ENCODE measurements around the gene PTPRN2.
"Not testable (repeated sequence)": the region's sequence is repeated elsewhere in the genome, so short reads cannot be mapped to it uniquely, and the experiment has no call there.

The PTPRN2 gene

DNA sequence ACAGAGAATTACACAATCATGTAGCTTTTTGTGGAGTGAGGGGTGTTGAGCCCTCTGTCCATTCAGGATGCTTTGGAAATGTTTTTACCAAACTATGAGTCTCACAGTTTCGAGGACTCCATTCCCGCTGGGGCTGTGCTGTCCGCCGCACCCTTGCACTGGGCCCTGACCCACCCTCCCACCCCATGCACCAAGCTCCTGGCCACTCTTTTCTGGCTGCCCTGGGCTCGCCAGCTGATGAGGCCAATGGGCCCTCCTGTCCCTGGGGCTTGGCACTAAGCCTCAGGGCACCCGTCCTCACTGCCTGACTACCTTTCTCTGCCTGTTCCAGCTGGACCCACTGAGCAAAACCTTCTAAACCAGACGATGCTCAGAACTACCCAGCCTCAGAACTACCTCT is 332.1 kb downstream of the PTPRN2 start:
- no peak for DNase-seq (ENCODE audit: low read depth, low spot score)

DNA sequence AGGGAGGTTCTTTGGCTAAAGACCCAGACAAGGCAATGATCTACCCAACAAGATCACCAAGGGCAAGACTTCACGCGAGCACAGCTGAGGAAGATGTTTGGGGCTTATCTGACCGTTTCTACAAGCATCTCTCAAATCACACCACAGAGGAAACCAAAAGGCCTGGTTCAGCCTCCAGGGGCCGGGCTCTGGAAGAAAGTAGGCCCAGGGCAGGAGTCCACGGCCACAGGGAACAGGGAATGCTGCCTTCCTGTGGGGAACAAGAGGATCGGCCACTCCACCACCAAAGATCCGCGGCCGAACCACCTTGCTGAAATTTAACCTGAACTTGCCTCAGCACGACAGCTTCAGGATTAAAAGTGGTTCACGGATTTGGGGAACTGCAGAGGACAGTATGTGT is 332.5 kb downstream of the PTPRN2 start:
- DNase-seq (ENCODE audit: low read depth, low spot score) = no peak

DNA sequence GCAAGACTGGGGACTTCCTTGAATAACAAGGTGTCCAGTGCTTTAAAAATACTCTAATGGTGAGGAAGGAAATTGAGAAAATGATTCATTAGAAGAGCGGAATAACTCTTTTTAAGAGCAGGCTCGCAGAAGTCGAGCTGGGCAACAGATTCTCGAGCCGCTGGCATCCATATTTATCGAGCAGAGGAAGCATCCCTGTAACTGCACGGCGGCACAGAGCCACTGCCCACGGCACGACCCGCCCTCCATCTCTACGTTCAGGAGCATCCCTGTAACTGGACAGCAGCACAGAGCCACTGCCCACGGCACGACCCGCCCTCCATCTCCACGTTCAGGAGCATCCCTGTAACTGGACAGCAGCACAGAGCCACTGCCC is 334.0 kb downstream of the PTPRN2 start:
- DNase-seq (ENCODE audit: low read depth, low spot score) = not testable (repeated sequence)

DNA sequence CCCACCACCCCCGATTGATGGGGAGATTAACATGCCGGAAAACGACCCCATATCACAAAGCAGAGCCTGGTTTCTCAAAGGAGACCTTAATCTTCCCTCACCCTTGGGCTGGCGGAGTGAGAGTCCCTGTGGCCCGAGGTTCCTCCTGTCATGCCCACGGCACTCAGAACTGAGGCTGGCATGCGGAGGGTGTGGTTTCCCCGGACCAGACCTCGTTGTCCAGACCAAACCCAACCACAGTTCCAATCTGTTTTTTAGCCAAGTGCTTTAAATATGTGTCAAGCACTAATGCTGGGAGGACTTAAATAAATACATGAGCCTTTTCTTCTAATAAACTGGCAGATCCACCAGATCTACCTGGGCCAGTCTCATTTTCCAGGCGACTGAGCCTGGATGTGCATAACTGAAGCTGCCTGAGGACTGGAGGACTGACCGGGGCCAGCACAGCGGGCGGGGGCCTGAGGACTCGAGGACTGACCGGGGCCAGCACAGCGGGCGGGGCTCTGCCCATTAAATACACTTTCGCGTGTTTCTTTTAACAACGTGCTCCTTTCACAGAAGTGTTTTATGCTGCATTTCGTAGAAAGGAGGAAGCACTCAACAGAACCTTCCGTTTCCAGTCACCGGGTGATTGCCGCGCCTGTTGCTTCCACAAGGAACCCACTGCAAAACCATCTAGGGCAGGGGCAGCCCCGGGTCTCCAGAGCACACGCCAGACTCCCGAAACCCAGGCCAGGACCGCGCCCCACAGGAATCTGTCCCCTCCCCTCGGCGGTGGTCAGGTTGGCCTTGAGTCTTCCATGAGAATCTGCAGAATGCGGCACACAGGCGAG is 334.6 kb downstream of the PTPRN2 start:
- no peak for DNase-seq (ENCODE audit: low read depth, low spot score)

DNA sequence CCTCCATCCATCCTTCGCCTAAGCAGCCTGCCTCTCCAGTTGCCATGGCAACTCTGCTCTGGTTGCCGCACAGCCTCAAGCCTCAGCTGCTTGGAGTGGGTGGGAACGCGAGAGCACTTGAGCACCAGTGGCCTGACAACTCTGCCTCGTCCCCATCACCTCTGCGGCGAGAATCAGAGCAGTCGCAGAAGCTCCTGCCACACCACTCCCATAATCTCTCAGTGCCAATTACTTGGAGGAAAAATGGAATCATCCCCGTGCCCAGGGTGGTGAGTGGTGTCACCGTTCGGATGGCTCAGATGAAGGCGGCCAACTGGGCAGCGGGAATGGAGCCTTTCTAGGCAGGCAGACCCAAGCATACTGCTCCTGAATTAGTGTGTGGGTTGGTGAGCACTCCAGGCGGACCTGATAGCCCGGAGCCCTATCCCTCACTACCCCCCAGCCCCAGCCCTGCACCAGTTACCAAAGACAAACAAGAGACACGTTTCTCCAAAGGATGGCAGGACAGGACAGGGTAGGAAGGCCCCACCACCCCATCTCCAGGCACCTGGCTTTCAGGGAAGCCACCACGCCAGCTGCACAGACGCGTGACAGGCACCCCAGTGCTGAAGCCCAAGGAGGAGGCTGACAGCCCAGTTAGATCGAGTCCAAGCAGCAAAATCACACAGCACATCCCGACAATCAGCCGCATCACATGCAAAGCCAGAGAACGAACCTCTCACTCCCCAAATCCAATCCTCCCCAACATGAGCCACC is 335.4 kb downstream of the PTPRN2 start:
- DNase-seq (ENCODE audit: low read depth, low spot score) = no peak

DNA sequence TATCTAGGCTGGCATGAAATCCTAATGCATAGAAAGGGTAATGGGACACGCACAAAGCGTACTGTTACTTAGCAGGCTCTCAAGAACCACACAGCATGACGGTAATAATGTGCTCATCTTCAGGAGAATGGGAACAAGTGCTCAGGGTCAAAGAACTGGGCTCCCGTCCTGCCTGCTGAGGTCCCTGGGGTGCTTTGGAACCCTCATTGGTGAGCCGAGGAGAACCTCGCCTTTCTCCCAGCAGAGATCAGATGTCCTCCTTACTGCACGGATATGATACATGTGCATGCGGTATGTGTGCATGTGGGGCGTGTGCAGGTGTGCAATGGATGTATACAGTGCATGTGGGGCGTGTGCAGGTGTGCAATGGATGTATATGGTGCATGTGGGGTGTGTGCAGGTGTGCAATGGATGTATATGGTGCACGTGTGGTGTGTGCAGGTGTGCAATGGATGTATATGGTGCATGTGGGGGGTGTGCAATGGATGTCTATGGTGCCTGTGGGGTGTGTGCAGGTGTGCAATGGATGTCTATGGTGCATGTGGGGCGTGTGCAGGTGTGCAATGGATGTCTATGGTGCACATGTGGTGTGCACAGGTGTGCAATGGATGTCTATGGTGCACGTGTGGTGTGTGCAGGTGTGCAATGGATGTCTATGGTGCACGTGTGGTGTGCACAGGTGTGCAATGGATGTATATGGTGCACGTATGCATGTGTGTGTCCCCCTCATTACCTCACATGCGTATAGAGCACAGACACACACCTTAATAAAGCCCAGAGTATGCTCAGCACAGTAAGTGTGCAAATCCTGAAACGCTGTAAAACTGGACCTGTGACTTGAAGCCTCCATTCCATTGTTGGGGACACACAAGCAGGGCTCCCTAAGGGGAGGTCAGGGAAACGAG is 336.3 kb downstream of the PTPRN2 start:
- no peak for DNase-seq (ENCODE audit: low read depth, low spot score)

DNA sequence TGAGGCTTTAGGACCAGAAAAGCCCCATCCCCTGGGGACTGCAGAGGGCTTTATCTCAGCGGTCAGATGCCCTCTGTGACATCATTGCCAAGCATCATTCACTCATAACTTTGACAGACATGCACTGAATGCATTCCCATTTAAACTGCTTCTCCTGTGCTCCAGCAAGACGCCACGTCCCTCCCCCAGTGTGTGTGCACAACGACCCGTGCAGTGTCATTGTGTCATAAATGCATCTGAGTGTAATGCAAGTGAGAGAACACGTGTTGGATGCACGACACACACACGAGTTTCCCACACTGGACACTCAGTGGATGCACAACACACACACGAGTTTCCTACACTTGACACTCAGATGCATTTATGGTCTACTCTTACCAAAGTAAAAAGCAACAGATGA is 337.9 kb downstream of the PTPRN2 start:
- DNase-seq (ENCODE audit: low read depth, low spot score) = no peak

DNA sequence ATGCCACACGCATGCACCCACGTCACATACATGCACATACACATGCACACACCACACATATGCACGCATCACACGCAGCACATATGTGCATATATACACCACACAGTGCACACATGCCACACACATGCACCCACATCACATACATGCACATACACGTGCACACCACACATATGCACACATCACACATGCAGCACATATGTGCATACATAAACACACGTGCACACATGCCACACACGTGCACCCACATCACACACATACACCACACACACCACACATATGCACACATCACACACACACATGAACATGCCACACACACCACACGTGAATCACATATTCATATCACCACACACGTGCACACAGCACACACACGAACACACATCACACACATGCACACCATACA is 338.8 kb downstream of the PTPRN2 start:
- no peak for DNase-seq (ENCODE audit: low read depth, low spot score)

DNA sequence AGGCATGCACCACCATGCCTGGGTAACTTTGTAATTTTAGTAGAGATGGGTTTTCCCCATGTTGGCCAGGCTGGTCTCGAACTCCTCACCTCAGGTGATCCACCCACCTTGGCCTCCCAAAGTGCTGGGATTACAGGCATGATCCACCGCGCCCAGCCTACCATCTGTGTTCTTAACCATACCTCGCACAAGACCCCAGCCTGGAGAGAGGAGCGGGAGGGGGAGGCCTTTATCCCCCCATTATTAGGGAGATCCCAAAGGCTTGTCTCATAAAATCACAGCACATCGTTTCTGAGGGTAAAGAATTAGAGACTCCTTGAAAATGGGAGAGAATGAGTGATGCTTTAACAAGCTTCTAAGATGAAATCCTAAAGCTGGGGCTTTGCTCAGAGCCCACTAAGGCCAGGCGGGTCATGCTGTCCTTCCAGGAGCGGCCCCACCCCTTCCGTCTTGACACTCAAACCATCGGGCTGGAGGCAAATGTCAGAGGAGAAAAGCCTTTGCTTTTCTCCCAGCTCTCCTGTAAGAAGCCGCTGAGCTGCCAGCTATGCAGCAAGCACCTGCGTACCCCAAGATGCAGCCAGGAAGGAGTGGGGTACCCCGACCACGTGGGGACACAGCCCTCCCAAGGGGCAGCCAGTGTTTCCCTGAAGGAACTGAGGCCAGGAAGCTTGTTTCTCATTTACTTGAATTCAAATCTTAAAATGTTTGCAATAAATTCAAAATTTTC is 339.7 kb downstream of the PTPRN2 start:
- DNase-seq (ENCODE audit: low read depth, low spot score) = no peak

DNA sequence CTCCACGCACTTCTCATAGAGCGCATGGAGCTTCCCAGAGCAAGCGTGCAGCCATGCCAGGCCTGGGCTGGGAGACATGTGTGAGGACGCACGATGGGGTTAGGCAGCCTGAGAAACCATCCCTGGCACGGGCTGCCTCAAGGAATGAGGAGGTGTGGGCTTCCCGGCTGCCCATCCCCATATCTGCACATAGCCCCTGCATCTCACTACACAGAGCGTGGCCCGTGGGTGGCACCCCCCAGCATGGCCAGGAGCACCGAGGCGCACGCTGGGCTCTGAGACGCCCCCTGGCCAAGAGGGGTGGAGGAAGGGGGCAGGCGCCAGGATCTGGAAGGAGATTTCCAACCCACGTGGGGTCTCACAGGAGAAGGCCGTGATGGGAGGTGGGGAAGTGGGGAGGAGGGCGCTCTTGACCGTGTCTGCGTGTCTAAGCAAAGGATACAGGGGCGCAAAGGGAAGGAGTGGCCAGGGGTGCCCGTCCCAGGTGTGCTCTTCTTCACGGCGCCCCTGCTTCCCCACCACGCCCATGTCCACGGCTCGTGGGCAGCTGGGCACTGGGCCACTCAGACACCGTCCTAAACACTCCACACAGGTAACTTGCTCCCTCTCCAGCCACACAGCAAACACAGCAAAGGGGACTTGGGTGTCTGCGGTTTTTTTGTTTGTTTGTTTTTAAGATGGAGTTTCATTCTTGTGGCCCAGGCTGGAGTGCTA is 340.5 kb downstream of the PTPRN2 start:
- DNase-seq (ENCODE audit: low read depth, low spot score) = no peak

DNA sequence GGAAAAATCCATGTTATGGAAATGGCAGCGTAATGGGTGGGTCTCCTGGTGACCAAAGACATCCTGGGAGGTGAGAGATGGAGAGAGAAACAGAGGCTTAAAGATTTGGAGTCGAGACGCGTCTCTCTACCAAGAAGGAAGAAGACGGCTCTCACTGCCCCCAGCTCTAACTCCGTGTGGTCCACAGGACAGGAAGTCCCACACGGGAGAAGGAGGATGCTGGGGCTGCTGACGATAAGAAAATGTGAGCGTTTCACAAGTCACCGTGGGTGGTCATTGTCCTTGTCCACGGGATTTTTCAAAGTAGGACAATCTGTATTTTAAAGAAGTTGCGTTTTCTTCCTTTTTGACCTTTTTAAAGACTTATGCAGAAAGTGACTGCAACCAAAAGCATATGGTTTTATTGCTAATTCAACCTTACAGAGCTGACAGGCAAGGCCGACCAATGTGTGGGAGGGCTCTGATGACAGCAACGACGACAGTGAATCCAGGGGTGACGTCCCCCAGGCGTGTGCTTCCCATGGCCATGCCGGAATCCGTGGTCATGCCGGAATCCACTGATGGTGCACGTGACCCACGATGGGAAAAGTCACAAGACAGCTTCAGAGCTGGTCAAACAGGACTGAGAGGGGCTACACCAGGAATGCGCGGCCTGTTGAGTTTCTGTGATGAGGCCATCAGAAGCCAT is 341.2 kb downstream of the PTPRN2 start:
- DNase-seq (ENCODE audit: low read depth, low spot score) = no peak

DNA sequence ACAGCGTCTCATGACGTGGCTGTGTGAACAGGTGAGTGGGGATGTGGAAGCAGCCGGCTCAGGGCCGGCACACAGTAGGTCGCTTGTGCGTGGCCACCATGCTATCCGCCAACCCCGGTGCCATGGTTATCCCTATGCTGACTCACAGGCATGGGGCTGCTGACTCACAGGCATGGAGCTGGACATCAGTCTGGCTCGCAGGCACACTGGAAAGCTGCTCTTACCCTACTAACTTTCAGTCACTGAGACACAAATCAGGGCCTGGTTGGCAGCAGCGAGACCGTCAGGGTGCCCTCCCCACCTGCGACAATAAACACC is 341.9 kb downstream of the PTPRN2 start:
- no peak for DNase-seq (ENCODE audit: low read depth, low spot score)

DNA sequence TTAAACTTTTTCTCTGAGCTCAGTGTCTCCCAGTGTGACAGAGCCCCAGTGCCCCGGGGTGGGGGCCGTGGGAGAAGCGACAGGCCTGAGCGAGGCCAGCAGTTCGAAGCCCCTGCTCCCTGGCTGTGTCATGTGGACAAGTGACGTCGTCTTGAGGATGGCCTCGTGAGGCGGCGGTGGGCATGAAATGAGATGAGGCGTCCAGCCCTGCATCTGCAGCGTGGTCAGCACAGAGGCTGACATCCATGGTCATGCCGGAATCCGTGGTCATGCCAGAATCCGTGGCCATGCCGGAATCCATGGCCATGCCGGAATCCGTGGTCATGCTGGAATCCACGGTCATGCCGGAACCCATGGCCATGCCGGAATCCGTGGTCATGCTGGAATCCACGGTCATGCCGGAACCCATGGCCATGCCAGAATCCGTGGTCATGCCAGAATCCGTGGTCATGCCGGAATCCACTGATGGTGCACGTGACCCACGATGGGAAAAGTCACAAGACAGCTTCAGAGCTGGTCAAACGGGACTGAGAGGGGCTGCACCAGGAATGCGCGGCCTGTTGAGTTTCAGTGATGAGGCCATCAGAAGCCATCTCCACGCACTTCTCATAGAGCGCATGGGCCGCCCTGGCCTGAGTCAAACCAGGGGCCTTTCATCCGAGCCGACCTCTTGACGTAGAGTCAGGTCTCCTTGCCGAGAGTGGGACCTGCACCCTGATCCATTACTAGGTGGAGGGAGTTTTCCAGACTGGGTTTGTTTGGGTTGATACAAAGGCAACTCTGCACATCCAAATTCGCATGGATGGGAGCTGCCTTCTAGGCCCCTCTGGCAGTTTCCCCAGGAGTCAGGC is 342.5 kb downstream of the PTPRN2 start:
- DNase-seq (ENCODE audit: low read depth, low spot score) = no peak

DNA sequence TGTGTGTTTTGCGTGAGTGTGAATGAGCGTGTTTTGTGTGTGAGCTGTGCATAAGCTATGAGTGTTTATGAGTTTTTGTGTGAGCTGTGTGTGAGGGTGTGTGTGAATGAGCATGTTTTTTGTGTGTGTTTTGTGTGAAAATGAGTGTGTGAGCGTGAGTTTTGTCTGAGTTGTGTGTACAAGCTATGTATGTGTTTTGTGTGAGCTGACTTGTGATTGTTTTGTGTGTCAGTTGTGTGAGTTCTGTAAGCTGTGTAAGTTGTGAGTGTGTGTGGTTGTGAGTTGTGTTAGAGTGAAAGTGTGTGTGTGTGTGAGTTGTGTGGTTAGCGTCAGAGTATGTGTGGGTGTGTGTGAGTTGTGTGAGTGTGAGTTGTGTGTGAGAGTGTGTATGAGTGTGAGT is 343.2 kb downstream of the PTPRN2 start:
- no peak for DNase-seq (ENCODE audit: low read depth, low spot score)

DNA sequence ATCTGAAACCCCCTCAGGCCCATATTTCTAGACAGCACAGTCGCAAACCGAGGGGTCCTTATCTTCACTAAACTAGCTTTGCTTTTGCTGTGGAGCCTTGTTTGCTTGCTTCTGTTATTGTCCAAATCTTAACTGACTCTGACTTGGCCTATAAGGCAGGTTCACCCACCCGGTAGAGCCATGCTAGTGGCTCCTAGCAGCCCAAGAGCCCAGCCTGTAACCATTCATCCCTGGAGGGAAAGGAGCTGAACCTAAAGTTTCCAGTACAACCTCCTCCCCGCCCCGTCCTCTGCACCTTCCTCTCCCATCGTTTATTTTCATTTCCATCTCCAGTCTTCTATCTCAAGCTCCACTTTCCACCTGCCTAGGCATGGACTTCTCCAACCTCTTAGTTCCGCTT is 345.7 kb downstream of the PTPRN2 start:
- DNase-seq (ENCODE audit: low read depth, low spot score) = no peak

DNA sequence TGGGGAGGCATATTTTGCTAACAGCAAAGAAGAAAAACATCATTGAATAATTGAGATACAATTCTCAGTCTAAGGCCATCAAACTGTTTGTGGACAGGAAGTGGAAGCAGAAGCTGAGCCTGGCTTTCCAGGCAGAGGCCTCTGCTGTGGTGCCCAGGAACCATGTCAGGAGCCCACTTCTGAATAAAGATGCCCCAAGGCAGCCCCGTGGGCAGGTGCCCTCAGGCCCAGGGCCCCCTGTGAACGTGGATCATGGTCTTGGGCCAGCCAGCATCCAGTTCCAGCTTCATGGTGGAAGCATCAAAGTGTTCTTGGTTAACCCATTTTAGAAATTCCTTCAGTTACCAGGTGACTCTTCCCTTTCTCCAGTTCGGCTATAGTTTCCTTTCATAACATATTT is 346.8 kb downstream of the PTPRN2 start:
- DNase-seq (ENCODE audit: low read depth, low spot score) = no peak

DNA sequence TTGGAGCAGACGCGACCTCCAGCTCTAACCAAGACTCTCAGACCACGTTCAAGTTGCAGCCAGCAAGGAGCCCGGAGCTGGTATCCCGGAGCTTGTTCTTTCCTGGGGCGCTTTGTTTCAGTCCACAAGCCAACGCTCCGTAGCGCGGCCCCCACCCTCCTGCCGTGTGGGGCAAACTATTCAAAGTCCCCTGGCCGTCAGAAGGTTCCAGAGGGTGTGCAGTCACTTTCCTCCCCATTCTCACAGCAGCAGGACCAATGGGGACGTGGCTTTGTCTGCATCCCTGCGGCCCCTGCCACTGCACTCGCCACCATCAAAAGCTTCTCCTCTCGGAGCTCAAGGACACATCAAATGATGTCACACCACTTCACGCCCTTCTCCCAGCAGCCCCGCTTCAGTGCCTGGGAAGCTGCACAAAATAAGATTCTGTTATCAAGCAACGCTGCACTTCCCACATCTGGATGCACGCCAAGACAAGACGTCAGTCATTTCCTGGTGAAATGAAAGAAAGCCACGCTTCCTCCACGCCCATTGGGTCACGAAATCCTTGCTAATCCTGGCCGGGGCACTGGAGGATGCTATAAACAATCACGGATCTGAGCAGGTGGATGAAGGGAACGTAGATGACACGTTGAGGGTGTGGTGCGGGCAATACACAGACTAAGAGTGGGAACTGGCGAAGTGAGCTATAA is 348.2 kb downstream of the PTPRN2 start:
- no peak for DNase-seq (ENCODE audit: low read depth, low spot score)

DNA sequence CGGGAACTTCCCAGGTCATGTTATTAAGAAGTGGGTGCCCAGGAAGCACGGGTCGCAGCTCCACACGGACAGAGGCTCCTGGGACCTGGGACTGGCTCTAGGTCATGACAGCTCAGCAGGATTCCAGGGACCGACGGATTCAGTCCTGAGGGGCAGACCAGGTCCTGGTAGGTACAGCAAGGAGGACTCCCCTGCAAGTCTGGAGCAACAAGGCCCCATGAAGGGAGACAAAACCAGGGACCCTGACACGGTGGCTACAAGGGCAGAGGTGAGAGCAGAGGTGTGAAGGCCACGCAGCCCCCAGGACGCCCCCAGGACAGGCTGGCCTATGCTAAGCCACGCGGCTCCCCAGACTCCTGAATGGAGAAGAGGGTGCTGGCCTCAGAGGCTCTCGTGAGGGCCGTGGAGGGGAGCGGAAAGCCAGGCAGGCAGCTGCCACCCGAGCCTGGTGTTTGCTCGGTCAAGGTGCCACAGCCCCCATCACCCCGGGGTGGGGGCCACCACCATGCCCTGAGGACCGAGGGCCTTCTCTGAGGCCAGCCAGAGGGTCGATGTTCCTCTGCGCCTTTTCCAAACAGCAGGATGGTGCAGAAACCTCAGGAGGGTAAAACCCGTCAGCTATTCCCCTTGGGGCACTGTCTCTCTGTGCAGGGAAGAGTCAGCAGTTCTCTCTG is 348.9 kb downstream of the PTPRN2 start:
- no peak for DNase-seq (ENCODE audit: low read depth, low spot score)

All from smooth muscle cell of the brain vasculature (primary cell).